HEK293T (cell line): ENCODE data around the gene HMGN3.

Source experiments
- CTCF ChIA-PET: fragments of 350-600 bp; formaldehyde crosslinking; extraction: SDS; loops from one replicate; lab custom pipeline; 2021; ENCODE audit warnings: antibody characterized with exemption, inconsistent platforms; lab: Yijun Ruan, JAX
- POLR2A ChIA-PET: fragments of 350-600 bp; formaldehyde crosslinking; extraction: SDS; loops from one replicate; lab custom pipeline; 2020; ENCODE audit warnings: antibody characterized with exemption, inconsistent platforms; lab: Yijun Ruan, JAX
- DNase-seq: peaks from one replicate; pipeline ENCODE4 v3.0.0; 2012; ENCODE audit warnings: mixed read lengths; ENCODE audit errors: extremely low spot score
- ARNT ChIP-seq: fragments of 450-650 bp; IDR thresholded peaks from 2 replicates; pipeline ENCODE4 v1.6.1; 2017; ENCODE audit warnings: mild to moderate bottlenecking
- BHLHE40 ChIP-seq: fragments of 450-650 bp; IDR thresholded peaks from 2 replicates; pipeline ENCODE4 v1.6.1; 2016; ENCODE audit warnings: mild to moderate bottlenecking, moderate library complexity, borderline replicate concordance
- CTBP1 ChIP-seq: fragments of 450-650 bp; IDR thresholded peaks from 2 replicates; pipeline ENCODE4 v1.6.1; 2016; ENCODE audit warnings: borderline replicate concordance
- ELF4 ChIP-seq: fragments of 450-650 bp; IDR thresholded peaks from 2 replicates; pipeline ENCODE4 v1.6.1; 2017; ENCODE audit warnings: antibody characterized with exemption
- FOXA1 ChIP-seq: fragments of 450-650 bp; IDR thresholded peaks from 2 replicates; pipeline ENCODE4 v1.6.1; 2016; ENCODE audit warnings: mild to moderate bottlenecking
- FOXK2 ChIP-seq: fragments of 450-650 bp; IDR thresholded peaks from 2 replicates; pipeline ENCODE4 v1.6.1; 2016; ENCODE audit warnings: mild to moderate bottlenecking
- FOXM1 ChIP-seq: fragments of 450-650 bp; IDR thresholded peaks from 2 replicates; pipeline ENCODE4 v1.6.1; 2017; ENCODE audit warnings: mild to moderate bottlenecking, borderline replicate concordance
- HDGF ChIP-seq: fragments of 450-650 bp; IDR thresholded peaks from 2 replicates; pipeline ENCODE4 v1.6.1; 2017; ENCODE audit warnings: antibody characterized with exemption, borderline replicate concordance
- L3MBTL2 ChIP-seq: fragments of 450-650 bp; conservative IDR thresholded peaks from 2 replicates; pipeline ENCODE4 v1.6.1; 2016; ENCODE audit warnings: mild to moderate bottlenecking
- LEF1 ChIP-seq: fragments of 450-650 bp; IDR thresholded peaks from 2 replicates; pipeline ENCODE4 v1.6.1; 2017; ENCODE audit warnings: mild to moderate bottlenecking, borderline replicate concordance
- NFRKB ChIP-seq: fragments of 450-650 bp; IDR thresholded peaks from 2 replicates; pipeline ENCODE4 v1.6.1; 2016; ENCODE audit warnings: mild to moderate bottlenecking, moderate library complexity
- SP1 ChIP-seq: fragments of 450-650 bp; IDR thresholded peaks from 2 replicates; pipeline ENCODE4 v1.6.1; 2017
- SUZ12 ChIP-seq: fragments of 450-650 bp; IDR thresholded peaks from 2 replicates; pipeline ENCODE4 v1.6.1; 2016; ENCODE audit warnings: mild to moderate bottlenecking
- TARDBP ChIP-seq: fragments of 450-650 bp; IDR thresholded peaks from 2 replicates; pipeline ENCODE4 v1.6.1; 2016
- ZNF384 ChIP-seq: fragments of 450-650 bp; IDR thresholded peaks from 2 replicates; pipeline ENCODE4 v1.6.1; 2016
- TF ChIP-seq, protein P1 (sequence below): fragments of 450-650 bp; IDR thresholded peaks from 2 replicates; pipeline ENCODE4 v1.6.1; 2016

Gene HMGN3

DNA sequence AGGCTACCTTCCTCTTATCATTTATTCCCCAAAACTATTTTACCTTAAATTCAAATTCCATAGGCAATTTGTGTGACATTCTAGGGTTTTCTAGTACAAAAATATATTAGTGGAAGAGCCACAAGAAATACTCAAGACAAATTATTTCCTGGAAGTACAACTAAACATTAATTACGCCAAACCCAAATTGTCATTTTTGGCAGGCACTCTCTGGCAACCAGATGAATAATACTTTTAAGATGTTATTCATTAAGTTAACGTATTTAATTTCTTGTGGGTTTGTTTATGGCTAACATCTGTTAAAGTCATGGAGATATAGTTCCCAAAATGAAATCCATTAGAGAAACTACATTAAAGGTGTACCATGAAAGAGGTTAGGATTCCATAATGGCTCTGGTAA, 40.5 kb downstream of the HMGN3 start:
- DNase-seq, result no peak
- CTCF ChIA-PET, result no interaction called here
- POLR2A ChIA-PET, result no interaction called here
- no peak for TF ChIP-seq CTBP1
- TF ChIP-seq ZNF384, result no peak
- TF ChIP-seq HDGF, result no peak

DNA sequence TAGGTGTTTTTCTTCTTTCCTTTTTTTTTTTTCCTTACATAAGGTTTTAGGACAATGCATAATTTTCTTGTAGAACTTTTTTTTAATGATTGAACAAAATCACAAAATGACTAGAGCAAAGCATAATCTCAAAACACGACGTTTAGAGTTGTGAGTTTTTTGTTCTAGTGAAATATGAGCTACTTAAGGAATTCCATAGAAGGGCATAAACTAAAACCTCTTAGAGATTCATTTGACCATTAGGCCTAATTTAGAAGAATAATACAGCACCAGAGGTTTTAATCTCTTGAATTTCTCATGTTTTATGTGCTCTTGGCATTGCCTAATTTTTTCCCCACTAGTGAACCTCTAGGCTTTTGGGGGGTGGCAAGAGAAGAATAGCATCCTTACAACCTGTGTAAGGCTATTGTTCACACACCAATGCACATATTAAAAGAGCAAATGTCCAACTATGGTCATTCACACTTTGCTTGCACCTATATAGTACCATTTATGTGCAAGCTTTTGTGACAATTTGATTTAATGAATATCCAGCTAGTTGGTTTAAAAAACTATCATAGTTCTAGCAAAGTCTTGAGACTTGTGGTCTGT, 44.6 kb downstream of the HMGN3 start:
- POLR2A ChIA-PET, result no interaction called here
- DNase-seq, result no peak
- CTCF ChIA-PET, result no interaction called here
- no peak for TF ChIP-seq FOXA1
- TF ChIP-seq CTBP1, result no peak
- TF ChIP-seq HDGF, result no peak
- TF ChIP-seq FOXM1, result no peak
- TF ChIP-seq L3MBTL2, result no peak
- TF ChIP-seq, protein P1, sequence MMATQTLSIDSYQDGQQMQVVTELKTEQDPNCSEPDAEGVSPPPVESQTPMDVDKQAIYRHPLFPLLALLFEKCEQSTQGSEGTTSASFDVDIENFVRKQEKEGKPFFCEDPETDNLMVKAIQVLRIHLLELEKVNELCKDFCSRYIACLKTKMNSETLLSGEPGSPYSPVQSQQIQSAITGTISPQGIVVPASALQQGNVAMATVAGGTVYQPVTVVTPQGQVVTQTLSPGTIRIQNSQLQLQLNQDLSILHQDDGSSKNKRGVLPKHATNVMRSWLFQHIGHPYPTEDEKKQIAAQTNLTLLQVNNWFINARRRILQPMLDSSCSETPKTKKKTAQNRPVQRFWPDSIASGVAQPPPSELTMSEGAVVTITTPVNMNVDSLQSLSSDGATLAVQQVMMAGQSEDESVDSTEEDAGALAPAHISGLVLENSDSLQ, result no peak
- no peak for TF ChIP-seq ZNF384
- no peak for TF ChIP-seq BHLHE40
- TF ChIP-seq FOXK2, result no peak
- TF ChIP-seq LEF1, result no peak
- no peak for TF ChIP-seq SUZ12
- no peak for TF ChIP-seq ARNT
- TF ChIP-seq NFRKB, result no peak
- no peak for TF ChIP-seq ELF4
- no peak for TF ChIP-seq SP1
- no peak for TF ChIP-seq TARDBP

DNA sequence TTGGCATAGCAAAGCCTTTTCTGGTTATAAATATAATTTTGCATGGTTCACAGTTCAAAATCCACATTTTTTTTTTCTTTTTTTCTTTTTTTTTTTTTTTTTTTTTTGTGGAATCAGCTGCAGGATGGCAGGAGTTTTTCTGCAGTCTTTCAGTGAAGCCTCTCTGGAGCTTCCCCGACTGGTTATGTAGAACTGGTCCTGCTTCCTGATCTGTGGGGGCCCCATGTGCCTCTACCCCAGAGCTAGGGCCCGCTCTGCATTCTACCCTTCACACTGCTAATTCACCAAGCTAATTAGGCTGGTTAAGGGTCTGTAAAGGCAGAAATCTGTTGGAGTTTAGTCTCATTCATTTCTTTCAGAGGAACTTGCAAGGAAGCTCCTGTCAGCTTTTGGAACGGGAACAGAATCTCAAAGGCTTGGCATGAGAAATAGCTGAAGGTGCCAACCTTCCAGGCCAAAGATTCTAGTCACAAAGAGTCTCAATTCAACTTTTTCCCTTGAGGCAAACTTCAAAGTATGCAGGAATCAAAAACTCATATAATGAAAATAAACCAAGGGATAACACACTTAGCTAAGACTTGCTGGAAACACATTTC, 45.5 kb downstream of the HMGN3 start:
- ChIA-PET POLR2A (no interaction called here), CTCF (no interaction called here)
- no peak for DNase-seq
- TF ChIP-seq ELF4, result no peak
- TF ChIP-seq SUZ12, result no peak
- TF ChIP-seq ARNT, result no peak
- TF ChIP-seq BHLHE40, result no peak
- no peak for TF ChIP-seq L3MBTL2
- TF ChIP-seq SP1, result no peak
- no peak for TF ChIP-seq FOXM1
- TF ChIP-seq, protein P1, result no peak
- TF ChIP-seq ZNF384, result no peak
- no peak for TF ChIP-seq TARDBP
- no peak for TF ChIP-seq FOXA1
- TF ChIP-seq HDGF, result no peak
- no peak for TF ChIP-seq CTBP1
- TF ChIP-seq LEF1, result no peak
- no peak for TF ChIP-seq NFRKB
- no peak for TF ChIP-seq FOXK2

DNA sequence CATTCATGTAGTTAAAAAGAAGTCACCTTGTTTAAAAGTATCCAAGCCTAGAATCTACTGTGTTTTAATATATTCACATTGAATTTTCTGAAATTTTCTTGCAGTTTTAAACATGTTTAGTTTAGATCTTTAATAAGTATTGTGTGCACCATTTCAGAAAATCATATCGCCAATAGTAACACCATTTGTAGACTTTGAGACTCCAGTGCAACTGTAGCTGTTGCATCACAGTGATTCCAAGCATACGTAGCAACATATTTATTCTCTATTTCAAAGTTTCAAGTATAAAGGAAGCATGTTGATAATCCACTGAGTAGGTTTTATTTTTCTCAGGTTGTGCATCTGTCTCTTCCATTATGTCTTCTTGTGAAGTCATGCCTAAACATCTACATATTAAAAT, 46.4 kb downstream of the HMGN3 start:
- ChIA-PET CTCF (no interaction called here), POLR2A (no interaction called here)
- no peak for DNase-seq
- no peak for TF ChIP-seq ELF4
- TF ChIP-seq SP1, result no peak
- TF ChIP-seq FOXA1, result no peak
- TF ChIP-seq FOXK2, result no peak
- no peak for TF ChIP-seq NFRKB
- no peak for TF ChIP-seq ZNF384
- TF ChIP-seq L3MBTL2, result no peak
- TF ChIP-seq ARNT, result no peak
- TF ChIP-seq CTBP1, result no peak
- TF ChIP-seq SUZ12, result no peak
- no peak for TF ChIP-seq TARDBP
- no peak for TF ChIP-seq BHLHE40
- TF ChIP-seq FOXM1, result no peak
- TF ChIP-seq, protein P1, result no peak
- no peak for TF ChIP-seq LEF1
- no peak for TF ChIP-seq HDGF

DNA sequence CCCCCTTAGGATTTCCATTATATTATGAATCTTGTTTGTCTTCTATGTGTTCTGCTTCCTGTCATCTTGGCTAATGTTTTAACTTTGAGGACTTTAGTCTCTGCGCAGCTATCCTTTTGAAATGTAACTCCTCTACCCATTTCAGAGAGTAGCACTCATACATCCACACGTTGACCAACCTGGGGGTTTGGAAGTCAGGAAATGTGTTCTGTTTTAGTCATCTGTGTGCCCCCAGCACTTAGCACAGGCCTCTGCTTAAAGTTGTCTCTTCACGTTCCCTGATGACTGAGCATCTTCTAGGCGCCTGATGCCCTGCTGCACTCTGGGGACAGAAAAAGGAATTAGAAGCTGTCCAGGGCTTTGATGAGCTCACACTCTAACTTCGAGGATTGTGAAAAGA, 47.9 kb downstream of the HMGN3 start:
- DNase-seq, result no peak
- no peak for TF ChIP-seq ARNT
- no peak for TF ChIP-seq CTBP1
- TF ChIP-seq SUZ12, result no peak
- TF ChIP-seq BHLHE40, result no peak
- TF ChIP-seq NFRKB, result no peak
- no peak for TF ChIP-seq FOXM1
- TF ChIP-seq SP1, result no peak
- TF ChIP-seq L3MBTL2, result no peak
- no peak for TF ChIP-seq HDGF
- TF ChIP-seq LEF1, result no peak
- TF ChIP-seq ELF4, result no peak
- no peak for TF ChIP-seq FOXK2
- no peak for TF ChIP-seq FOXA1
- TF ChIP-seq, protein P1, result no peak
- TF ChIP-seq ZNF384, result no peak
- no peak for TF ChIP-seq TARDBP
- ChIA-PET CTCF (no interaction called here), POLR2A (no interaction called here)
